Renal cortical epithelial cell (primary cell): ENCODE data around the gene TMEM201. TPM values are rescaled to one million over a fixed set of nuclear protein-coding genes. Genes with fewer than 3 reads are reported as not detected.
"Not testable (repeated sequence)": the region's sequence is repeated elsewhere in the genome, so short reads cannot be mapped to it uniquely, and the experiment has no call there.

Experiments
- DNase-seq: peaks from one replicate; pipeline ENCODE4 v3.0.0-alpha.2; 2011; ENCODE audit warnings: low read depth
- total RNA-seq: library from RNA; depleted of rRNA; stranded (reverse); fragments of >200 nt; gene quantifications from 2 replicates; pipeline ENCODE4 v1.2.3, GENCODE V29; 2014

Gene TMEM201
- total RNA-seq, 1 donor from 2014 or later: 12.8 TPM

- no peak for DNase-seq
Measured at GRCh38 chr1:9621032-9621431, 32.3 kb downstream of the TMEM201 start.

- DNase-seq: no peak
Measured at GRCh38 chr1:9624081-9624480, 35.4 kb downstream of the TMEM201 start.

GRCh38 chr1:9625030-9625429, 36.3 kb downstream of the TMEM201 start:
- not testable (repeated sequence) for DNase-seq

- no peak for DNase-seq
Measured at GRCh38 chr1:9626201-9626608, 37.5 kb downstream of the TMEM201 start.

GRCh38 chr1:9628541-9629444, 40.1 kb downstream of the TMEM201 start:
- no peak for DNase-seq

GRCh38 chr1:9629445-9630201, 40.9 kb downstream of the TMEM201 start:
- DNase-seq: no peak

- no peak for DNase-seq
Measured at GRCh38 chr1:9630331-9631111, 41.8 kb downstream of the TMEM201 start.

GRCh38 chr1:9631613-9632012, 42.9 kb downstream of the TMEM201 start:
- no peak for DNase-seq

GRCh38 chr1:9633493-9633892, 44.8 kb downstream of the TMEM201 start:
- DNase-seq: no peak

- no peak for DNase-seq
Measured at GRCh38 chr1:9634582-9634981, 45.9 kb downstream of the TMEM201 start.

- DNase-seq: no peak
Measured at GRCh38 chr1:9639227-9639626, 50.5 kb downstream of the TMEM201 start.

GRCh38 chr1:9643351-9644256, 54.9 kb downstream of the TMEM201 start:
- no peak for DNase-seq

GRCh38 chr1:9646037-9646436, 57.3 kb downstream of the TMEM201 start:
- no peak for DNase-seq

- DNase-seq: no peak
Measured at GRCh38 chr1:9648171-9648570, 59.5 kb downstream of the TMEM201 start.

GRCh38 chr1:9649769-9650168, 61.1 kb downstream of the TMEM201 start:
- DNase-seq: no peak

GRCh38 chr1:9651220-9651564, 62.5 kb downstream of the TMEM201 start:
- DNase-seq: no peak

GRCh38 chr1:9651565-9652378, 63.1 kb downstream of the TMEM201 start, which contains the start of gene PIK3CD:
Gene PIK3CD (plus strand): TSS chr1:9651731. CDS start chr1:9710456, 58,725 bp downstream.
- DNase-seq: no peak

- DNase-seq: no peak
Measured at GRCh38 chr1:9652379-9653209, 63.9 kb downstream of the TMEM201 start.

GRCh38 chr1:9653210-9653490, 64.4 kb downstream of the TMEM201 start:
- no peak for DNase-seq
